Fibroblast of lung (primary cell): ENCODE data around the gene SUPT3H.

ENCODE experiments used
- CTCF ChIP-seq, 2 donors: IDR thresholded peaks in 1 of 2; conservative IDR thresholded peaks in 1 of 2; 1 replicate in 1 of 2; 2 replicates in 1 of 2; pipeline ENCODE4 v1.5.1; 2011 to 2012; ENCODE audit warnings: low read length in 2 of 2, control low read depth in 1 of 2, inconsistent platforms in 1 of 2, low read depth in 1 of 2, mild to moderate bottlenecking in 1 of 2
- EZH2 ChIP-seq: IDR thresholded peaks from 2 replicates; pipeline ENCODE4 v1.5.1; 2012; ENCODE audit warnings: low read length, control low read depth, mild to moderate bottlenecking; ENCODE audit errors: missing control alignments

- TF ChIP-seq CTCF (conservative IDR thresholded peaks at IDR 0.05 in 1 of 2, IDR thresholded peaks at IDR 0.05 in 1 of 2; ENCODE audit: low read depth in 1 of 2, low read length in 2 of 2) = no peak
- no peak for TF ChIP-seq EZH2
These were observed 374.3 kb downstream of the SUPT3H start for GRCh38 chr6:45003387-45003786.
